ENCODE data around the gene STX1B.

GRCh38 chr16:30996985-30997724 lies 13.3 kb downstream of the STX1B start:
- TF ChIP-seq CTCF (IDR thresholded peaks at IDR 0.05; ENCODE audit: insufficient read depth, low read depth, low read length) (no peak), EZH2 (IDR thresholded peaks at IDR 0.05; ENCODE audit: insufficient read depth, low read length) (no peak)

All from astrocyte (in vitro differentiated cells and primary cell).